HG02970 (cell line): ENCODE results near the gene AMTN.
"Not testable (repeated sequence)": the region's sequence is repeated elsewhere in the genome, so short reads cannot be mapped to it uniquely, and the experiment has no call there.

Experiments used
- ATAC-seq: cut with Tn5 transposase; IDR thresholded peaks from one replicate; pipeline ENCODE4 v1.9.1; 2021; ENCODE audit warnings: mild to moderate bottlenecking, moderate library complexity, moderate number of reproducible peaks; ENCODE audit not compliant: unreplicated experiment, low FRiP score

AMTN gene, protein sequence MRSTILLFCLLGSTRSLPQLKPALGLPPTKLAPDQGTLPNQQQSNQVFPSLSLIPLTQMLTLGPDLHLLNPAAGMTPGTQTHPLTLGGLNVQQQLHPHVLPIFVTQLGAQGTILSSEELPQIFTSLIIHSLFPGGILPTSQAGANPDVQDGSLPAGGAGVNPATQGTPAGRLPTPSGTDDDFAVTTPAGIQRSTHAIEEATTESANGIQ

DNA sequence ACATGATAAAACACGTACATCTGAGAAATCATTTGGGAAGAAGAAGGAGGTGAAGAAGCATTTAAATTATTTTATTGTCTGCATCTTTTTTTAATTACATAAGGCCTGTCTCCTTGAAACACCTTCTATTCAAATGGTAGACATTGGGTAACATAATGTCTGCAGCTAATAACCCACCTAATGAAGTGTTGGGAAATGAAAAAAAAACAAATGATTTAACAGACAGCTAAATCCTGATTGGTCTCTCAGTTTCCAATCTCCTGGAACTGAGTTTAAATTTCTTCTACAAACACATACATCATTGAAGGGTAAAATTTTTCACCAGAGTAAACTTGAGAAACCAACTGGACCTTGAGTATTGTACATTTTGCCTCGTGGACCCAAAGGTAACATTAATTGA, at the start of gene AMTN:
Gene AMTN (plus strand): TSS at position 301 of the 400 bp plus-strand sequence. CDS start 209 bp downstream, outside the sequence.
- ATAC-seq, result no peak

DNA sequence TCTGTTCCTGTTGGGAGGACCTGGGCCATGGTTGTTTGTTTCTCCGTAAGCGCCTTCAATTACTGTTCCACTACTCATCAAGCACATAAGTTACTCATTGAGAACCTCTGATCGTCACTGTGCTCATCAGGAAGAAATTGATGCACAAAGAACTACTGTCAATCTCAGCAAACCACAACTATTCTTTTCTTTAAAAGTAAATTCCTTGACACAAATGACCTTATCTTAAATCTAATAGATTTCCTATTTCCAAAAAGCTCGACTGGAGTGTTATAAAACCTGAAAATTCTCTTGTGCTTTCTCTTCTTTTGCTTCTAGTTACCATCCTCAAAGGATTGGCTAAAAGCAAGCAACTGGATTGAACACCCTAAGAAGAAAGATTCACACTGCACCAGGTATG, 46.5 kb upstream of the AMTN start, which contains the start of gene MUC7:
Gene MUC7 (plus strand): TSS at position 301 of the 400 bp plus-strand sequence. CDS start 1,825 bp downstream, outside the sequence.
- ATAC-seq, result no peak

DNA sequence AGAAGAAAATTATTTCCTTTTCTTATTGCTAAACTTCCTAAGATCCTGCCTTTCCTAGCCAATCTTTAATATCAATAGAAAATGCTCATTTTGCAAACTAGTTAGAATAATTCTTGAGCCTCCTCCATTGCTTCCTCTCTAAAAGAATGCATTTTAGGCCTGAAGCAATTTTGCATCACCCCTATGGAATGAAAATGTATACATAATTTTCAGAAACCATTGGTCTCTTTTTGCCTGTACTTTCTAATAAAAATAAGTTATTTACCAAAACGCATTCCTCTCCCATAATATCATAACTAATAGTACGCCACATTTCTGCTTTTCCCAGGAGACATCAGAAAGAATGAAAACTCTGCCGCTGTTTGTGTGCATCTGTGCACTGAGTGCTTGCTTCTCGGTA, 44.7 kb upstream of the AMTN start:
- no peak for ATAC-seq

DNA sequence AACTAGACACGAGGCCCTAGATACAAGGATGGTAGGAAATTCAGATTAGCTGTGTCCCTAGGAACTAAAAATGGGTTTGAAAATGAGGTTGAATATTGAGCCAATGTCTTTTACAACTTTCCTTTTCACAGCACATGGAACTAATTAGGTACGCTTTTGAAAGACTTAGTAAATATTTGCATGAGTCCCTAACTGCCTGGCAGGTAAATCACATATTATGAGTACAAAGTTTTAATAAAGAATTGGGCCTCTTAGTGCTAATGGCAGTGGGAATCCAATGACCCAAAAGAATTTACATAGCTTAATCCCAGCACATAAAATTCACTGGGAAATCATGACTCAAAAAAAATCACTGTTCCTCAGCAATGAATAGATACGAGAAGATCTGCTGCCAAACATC, 29.6 kb upstream of the AMTN start:
- ATAC-seq, result no peak

DNA sequence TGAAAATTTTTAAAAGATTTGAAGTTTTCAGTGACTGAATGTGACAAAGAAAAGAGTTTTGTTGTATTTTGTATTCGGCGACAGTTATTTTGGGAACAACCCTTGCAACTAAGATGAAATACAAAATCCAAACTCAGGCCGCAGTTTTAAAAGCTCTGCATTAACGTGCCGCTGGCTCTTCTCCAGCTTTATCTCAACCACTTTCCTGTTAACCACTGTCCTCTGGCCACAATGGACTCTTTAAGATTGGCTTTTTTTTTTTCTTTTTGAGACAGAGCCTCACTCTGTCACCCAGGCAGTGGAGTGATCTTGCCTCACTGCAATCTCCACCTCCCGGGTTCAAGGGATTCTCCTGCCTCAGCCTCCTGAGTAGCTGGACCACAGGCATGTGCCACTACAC, 22.1 kb upstream of the AMTN start:
- ATAC-seq, result no peak

DNA sequence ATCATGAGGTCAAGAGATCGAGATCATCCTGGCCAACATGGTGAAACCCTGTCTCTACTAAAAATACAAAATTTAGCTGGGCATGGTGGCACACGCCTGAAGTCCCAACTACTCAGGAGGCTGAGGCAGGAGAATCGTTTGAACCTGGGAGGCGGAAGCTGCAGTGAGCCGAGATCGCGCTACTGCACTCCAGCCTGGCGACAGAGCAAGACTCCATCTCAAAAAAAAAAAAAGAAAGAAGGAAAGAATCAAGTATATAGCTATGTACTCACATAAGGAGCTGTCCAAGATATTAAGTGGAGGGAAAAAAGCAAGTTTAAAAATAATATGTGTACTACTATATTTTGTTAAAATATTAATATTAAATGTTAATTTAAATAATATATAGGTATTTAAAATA, 16.5 kb upstream of the AMTN start:
- ATAC-seq, result not testable (repeated sequence)

DNA sequence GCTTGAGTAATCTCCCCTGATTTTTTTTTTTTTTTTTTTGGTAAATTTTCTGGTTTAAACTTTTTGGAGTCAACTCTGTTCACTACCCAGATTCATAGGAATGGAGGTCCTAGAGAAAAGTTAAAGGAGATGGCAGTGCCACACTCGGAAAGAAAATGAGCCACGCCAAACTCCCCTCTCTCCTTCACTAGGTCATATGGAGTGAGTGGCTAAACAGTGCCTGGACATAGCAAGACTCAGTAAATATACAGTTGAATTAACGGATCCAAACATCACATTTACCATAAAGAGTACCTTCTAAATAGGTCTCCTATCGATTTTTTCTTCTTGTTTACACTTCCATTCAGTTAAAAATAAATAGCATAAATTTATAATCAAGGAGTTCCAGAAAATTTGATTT, 13.6 kb upstream of the AMTN start:
- no peak for ATAC-seq

DNA sequence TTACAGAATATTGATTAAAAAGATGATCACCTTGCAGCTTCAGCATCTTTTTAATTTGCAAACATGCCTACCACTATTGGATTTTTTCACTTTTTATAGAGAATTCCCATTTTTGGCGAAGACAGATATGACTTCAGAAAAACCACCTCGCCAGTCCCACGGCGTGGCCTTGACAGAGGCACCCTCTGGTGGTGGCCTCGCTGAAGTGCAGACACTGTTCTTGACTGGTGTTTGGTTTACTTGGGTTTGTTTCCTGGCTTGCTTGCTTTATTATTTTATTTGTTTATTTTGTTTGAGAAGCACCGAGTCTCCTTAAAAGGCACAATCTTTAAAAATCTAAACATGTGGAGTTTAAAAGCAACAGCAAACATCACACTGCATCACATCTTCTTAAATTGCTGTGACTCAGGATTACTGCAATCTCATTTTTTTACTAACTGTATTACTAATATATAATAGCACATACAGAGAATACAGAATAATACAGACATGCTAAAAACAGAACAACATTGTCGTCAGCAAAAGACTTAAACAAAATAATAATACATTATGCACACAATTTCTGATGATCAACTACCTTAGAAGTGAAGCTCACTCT, 13.1 kb upstream of the AMTN start:
- peak; percentile 93 for ATAC-seq

DNA sequence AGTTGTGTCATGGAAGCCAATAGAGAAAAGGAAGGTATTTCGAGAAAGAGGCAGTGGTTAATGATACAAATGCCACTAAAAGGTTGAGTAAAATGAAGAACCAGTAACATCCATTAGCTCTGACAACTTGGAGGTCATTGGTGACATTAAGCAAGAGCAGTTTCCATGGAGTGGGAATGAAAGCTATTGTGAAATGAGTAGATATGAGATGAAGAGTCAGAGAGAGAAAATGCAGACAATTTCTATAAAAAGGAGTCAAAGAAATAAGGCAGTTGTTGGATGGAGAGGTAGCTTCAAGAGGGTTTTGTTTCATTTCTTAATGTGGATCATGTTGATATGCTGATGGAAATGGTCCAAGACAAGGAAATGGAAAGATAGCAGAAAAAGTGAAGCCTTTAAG, 9.6 kb upstream of the AMTN start:
- ATAC-seq, result no peak

DNA sequence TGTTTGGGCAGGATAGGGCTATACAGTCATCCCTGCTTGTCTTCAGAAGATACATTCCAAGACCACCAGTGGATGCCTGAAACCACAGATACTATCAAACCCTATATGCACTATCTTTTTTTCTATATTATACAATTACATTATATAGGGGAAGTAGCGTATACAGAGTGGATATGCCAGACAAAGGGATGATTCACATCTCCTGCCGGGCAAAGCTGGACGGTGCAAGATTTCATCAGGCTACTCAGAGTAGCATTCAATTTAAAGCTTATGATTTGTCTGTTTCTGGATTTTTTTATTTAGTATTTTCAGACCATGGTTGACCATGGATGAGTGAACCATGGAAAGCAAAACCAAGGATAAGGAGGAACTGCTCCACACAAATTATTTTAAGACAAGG, 7.0 kb upstream of the AMTN start:
- ATAC-seq, result no peak

DNA sequence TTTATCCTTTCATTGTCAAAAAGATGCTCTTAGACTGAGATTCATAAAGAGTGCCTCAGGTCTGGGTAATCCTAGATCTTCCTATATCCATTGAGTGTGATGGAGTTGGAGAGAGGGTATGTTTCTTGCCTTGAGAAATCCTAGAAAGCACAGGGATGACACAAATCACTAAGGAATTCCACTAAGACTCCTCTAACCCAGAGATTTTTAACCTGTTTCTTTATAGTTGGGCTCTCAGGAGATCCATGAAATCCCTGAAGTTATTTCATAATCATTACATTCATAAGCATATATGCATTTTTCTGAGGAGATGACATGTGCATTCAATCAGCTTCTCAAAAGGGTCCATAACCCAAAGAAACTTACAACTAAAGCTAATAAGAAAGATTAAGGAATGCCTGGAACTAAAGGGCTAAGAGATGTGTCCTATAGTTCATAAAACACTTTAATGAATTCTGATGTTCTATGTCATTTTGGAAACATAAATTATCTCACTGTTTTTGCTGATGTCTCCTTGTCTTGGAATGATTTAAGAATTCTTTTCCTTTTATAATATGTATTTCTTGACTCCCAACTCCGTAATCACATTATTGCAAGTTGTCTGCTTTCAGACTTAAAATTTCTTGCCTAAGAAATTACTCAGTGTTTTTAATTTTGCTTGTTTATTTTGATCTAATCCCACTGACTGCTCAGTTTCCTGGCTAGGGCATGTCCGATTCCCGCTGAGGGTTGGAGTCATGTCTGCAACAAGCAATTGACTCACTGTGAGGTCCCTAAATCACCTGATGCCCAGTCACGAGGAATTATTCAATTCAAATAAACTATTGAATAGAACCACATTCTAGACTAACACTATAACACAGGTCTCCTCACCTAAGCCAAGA, 2.8 kb upstream of the AMTN start:
- ATAC-seq, result no peak

DNA sequence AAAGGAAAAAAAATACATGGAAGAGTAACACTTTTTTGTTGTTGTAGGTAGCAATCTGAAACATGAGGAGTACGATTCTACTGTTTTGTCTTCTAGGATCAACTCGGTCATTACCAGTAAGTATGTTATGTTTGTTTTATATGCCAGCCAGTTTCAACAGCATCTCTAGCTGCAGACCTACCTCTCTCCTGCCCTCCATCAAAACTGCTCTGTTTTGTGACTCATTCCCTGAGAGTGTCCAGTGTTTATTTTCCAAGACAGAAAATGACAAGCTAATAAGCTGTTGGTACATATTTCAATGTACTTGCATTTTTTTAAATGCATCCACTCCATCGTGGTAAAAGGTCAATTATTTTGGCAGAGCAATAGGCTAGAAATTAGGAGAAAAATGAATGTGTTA, 347 bp downstream of the AMTN start:
- ATAC-seq, result no peak

DNA sequence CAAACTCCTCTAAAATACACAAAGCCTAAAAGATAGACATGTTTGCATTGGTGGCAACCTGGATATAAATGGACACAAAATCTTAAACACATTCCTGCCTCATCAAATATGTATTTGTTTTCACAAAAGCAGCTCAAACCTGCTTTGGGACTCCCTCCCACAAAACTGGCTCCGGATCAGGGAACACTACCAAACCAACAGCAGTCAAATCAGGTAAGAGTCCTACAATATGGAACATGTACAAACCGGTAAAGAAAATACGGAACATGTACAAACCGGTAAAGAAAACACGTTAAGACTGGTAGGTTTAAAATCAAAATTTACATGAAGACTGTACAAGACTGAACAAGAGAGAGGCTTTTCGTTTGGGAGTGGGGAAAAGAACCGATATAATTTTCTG, 4.3 kb downstream of the AMTN start:
- no peak for ATAC-seq

DNA sequence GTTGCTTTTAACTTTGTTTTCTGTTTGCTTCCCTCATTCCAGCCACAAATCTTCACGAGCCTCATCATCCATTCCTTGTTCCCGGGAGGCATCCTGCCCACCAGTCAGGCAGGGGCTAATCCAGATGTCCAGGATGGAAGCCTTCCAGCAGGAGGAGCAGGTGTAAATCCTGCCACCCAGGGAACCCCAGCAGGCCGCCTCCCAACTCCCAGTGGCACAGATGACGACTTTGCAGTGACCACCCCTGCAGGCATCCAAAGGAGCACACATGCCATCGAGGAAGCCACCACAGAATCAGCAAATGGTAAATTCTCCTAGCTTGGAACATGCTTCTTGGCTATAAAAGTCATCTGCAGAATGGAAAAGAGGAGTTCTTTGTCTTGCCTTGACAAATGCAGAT, 12.6 kb downstream of the AMTN start:
- ATAC-seq, result no peak

DNA sequence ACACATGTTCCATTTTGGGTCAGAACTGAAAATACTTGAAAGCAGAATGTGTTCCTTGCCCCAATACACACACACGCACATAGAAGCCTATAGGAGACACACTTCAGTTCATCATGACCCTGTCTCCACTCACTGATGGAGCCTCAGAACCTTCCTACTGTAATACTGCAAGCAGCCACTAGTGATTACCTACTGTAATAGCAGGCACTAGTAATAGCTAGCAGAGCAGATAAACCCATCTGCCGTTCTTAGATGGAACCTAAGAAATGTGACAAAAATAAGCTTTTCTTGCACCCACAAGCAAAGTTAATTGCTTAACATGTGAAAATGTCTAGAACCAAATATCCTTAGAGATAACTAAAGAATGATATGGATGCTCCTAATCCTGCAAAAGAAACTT, 13.6 kb downstream of the AMTN start:
- ATAC-seq, result no peak

DNA sequence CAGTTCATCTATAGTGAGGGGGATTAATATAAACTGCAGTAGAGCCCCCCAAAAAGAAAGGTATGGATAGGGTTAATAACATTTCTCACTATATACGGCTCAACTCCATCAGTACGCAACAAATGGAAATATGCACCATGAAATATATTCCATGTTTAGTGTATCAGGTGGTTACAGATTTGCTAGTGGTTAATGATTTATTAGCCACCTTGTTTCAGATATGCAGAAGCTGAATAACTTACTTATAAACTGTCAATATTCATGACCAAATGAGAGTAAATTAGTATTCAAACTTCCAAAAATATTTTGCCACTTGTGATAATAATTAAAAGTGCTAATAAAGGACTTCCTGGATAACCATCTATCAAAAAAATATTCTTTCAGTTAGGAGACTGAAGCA, 14.8 kb downstream of the AMTN start:
- peak; percentile 47 for ATAC-seq

DNA sequence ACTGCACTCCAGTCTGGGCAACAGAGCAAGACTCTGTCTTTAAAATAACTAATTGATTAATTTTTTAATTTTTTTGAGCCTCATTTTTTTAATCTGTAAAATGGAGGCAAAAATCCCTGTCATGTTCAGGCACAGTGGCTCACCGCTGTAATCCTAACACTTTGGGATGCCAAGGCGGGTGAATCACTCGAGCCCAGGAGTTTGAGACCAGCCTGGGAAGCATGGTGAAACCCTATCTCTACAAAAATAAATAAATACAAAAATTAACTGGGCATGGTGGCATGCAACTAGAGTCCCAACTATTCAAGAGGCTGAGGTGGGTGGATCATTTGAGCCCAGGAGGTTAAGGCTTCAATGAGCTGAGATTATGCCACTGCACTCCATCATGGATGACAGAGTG, 15.4 kb downstream of the AMTN start:
- ATAC-seq, result no peak

DNA sequence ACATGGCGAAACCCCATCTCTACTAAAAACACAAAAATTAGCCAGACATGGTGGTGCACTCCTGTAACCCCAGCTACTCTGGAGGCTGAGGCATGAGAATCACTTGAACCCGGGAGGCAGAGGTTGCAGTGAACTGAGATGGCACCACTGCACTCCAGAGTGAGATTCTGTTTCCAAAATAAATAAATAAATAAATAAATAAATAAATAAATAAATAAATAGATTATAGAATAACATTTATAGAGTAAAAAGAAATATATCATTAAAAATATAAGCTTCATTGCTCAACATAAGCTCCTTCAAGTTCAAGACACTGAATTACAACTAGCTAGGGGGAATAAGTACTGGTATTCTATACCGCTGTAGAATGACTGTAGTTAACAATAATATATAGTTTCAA, 16.5 kb downstream of the AMTN start:
- ATAC-seq, result not testable (repeated sequence)

DNA sequence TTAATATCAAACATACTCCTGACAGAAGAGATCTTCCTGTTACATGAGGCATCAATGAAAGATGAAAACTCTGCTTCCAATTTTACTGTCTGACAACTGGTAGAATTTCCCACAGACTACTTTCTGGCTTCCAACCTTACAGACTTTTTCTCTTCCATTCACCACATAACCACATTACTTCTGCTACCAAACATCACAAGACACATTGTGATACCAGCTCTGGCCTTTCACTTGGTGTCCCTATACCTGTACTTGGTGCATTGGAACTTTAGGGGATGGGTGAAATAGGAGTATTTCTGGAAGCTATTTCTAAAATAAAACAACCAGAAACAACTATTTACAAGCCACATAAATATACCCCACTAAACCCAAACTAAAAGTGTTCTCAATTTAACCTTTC, 20.5 kb downstream of the AMTN start:
- no peak for ATAC-seq

DNA sequence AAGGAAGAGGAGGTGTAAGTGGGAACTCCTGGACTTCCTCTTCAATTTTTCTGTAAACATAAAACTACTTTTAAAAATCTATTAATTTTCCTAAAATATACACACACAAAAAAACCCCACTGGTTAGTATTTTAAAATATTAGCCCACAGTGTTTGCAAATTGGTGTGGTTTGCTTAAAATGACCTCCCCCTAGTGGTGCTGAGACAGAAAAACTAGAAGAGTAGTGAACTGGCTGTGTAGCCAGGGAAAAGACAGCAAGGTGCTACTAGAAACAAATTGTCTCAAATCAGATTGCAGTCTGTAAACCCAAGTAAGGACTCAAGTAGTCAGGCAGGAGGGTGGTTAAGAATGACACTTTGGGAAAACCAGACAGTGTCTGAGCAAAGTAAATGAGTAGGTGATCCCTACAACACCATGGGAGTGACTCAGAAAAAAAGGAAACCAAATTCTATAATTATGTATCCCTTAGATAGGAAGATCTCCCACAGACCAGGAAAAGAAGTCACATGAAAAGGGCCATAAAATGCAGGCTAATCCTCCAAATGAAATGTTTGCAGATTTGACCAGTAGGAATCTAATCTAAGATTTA, 26.0 kb downstream of the AMTN start:
- ATAC-seq, result no peak

DNA sequence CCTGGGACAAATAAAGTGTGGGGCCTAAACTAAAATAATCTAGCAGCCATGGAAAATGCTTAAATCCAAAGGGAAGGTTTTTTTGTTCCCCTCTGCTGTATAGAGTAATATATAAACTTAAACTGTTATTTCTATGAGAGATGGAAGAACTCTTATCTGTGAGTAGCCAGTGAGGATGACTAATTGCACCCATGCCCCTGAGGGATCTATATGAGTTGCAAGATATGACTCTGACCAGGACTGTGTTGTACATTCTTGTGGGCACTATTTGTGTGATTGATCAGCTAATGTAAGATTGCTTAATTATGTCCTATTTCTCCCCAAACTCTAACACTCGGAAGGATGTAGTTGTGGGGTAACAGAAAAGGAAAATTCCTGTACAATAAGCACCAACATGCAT, 38.5 kb downstream of the AMTN start:
- ATAC-seq, result no peak
